Body of pancreas (tissue), 4 donors: ENCODE data around the gene VPS9D1.

Source experiments
- CTCF ChIP-seq, 7 experiments: fragments of 450-650 bp in 4 of 7; fragments of 200-600 bp in 3 of 7; sonication (generic) in 3 of 7; IDR thresholded peaks; one replicate each; pipeline ENCODE4 v1.5.1; 2016 to 2019; ENCODE audit warnings: antibody characterized with exemption in 7 of 7
- POLR2A ChIP-seq, 3 donors: fragments of 450-650 bp; IDR thresholded peaks; one replicate each; pipeline ENCODE4 v1.6.1; 2016; ENCODE audit warnings: antibody characterized with exemption in 3 of 3, mild to moderate bottlenecking in 2 of 3

DNA sequence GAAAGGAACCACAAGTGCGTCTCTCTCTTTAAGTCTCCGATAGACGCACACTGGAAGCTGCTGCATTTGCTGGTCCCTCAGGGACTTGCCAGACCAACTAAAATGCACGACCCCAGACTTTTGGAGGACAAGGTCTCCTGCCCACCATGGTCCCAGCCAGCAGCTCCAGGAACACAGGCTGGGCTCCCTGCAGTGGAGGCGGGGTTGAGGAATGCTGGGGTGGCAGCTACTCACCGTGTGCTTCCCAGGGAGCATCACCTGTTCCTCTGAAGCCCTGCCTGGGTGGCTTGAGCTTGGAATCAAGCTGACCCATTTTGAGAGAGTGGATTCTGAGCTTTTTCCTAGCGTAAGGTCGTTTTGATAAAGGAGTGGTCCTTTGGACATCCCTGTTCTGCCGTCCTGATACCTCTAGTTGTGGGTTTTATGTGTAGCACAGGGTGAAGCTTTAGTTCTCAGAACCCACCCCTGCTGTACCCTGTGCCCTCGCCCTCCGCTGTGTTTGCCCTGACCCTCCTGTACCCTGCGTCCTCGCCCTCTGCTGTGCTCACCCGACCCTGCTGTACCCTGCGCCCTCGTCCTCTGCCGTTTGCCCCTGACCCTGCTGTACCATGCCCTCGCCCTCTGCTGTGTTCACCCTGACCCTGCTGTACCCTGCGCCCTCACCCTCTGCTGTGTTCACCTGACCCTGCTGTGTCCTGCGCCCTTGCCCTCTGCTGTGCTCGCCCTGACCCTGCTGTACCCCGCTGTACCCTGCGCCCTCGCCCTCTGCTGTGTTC, 11.6 kb upstream of the VPS9D1 start:
- TF ChIP-seq CTCF (IDR thresholded peaks at IDR 0.05) (no peak), POLR2A (IDR thresholded peaks at IDR 0.05) (no peak)
